Embryonic facial prominence (tissue), 1 donor: ENCODE data around the gene MYO5C.

ENCODE experiments used
- DNase-seq: peaks from one replicate; pipeline ENCODE4 v3.0.0-alpha.2; 2016; ENCODE audit errors: extremely low spot score

The MYO5C gene

DNA sequence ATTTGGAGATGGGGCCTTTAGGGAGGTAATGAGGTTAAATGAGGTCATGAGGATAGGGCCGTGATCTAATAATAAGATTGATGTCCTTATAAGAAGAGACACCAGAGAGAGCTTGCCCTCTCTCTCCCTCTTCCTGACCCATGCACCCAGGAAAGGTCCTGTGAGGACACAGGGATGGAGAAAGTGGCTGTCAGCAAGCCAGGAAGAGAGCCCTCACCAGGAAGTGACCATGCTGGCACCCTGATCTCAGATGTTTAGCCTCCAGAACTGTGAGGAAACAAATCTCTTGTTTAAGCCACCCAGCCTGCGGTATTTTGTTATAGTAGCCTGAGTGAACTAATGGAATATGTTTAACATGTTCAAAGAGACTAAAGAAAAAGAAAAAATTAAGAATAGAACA, 89.2 kb downstream of the MYO5C start:
- DNase-seq: no peak

DNA sequence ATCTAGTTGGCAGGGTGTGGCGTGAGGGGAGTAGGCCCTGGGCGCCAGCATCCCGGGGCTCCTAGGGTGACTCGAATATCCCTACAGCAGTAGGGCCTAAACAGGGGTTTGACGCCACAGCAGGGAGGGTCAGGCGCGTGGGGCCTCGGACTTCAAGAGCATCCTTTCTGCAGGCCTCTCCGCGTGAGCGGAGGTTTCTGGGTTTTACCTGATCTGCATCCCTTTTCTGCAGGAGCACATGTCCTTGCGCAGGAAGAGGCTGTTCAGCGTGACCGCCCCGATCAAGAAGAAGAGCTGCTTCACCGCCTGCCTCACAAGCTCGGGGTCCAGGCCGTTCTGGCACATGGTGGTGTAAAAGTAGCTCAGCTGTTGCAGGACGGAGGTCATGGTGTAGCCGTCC, 90.9 kb downstream of the MYO5C start:
- DNase-seq: no peak

DNA sequence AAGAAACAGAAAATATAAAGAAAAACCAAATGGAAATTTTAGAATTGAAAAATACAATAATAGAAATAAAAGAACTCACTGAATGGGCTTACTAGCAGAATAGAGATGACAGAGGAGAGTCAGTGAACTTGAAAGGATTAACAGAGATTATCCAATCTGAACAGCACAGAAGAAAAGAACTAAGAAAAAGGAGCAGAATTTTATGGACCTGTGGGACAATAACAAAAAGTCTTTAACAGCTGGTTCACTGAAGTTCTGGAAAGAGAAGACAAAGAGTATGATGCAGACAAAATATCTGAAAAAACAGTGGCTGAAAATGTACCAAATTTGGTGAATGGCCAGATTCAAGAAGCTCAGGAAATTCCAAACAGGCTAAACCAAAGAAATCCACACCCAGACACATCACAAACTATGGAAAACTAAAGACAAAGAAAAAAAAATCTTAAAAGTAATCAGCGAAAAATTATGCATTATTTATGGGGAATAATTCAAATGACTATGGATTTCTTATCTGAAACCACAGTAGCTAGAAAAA, 94.7 kb downstream of the MYO5C start:
- no peak for DNase-seq

DNA sequence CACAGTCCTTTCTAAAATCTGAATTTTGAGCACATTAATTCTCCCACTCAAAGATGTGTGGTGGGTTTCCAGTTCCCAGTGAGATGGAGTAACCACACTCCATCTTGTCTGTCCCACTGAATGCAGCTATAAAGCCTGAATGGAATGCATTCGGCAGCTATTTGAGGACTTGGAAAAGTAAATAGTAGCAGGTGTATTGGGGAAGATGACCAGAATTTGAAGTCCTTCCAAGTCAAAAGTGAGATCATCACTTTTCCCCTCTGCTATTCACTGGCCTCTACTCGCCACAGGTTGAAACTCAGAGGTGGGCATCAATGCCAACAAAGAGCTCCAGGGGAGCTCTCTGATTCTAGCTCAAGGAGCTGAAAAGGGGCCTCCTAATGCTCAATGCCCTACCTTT, 96.3 kb downstream of the MYO5C start:
- no peak for DNase-seq

DNA sequence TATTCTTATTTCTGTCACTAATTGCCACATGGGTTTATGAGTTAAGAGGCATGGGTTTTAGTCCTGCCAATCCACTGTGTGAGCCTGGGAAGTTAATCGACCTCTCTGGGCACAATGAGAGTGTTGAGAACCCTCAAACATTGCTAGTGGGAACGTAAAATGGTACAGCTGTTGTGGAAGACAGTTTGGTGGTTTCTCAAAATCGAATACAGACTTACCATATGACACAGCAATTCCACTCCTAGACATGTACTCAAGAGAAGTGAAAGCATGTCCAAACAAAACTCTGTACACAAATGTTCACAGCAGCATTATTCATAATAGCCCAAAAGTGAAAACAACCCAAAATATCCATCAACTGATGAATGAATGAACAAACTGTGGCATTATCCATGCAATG, 98.7 kb downstream of the MYO5C start:
- no peak for DNase-seq

DNA sequence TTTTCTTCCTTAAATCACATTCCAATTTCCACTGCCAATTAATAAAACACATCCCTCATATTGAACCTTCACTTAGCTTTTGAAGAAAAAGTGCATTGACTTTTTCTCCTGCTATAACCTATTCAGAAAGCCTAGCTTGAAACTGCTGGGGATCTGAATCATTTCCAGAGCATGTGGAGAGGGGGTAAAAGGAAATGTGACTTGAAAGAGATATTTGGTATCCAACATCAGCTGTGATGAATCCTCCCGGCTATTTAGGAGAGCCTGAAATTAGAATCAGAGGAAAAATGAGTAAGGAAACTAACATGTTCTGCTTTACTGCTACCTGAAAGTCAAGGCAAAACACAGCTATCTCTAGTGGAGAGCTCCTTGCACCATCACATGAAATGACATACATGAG, 101.8 kb downstream of the MYO5C start:
- DNase-seq: no peak

DNA sequence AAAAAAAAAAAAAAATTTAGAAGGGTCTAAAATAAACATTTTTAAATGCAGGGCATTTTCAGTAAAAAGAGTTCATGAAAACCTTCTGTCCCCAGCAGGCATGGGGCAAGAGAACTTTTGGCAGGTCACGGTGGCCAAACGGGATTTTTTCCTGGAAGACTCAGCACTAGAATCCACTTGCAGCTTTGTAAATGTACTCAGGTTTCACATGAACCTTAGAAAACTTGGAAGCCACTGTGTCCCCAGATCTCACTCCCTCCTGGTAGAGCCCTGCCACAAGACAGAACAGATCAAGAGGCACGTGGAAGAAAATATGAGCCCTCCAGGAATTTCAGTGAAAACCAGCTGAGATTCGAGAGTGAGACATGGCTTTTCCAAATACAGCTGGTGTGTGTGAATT, 102.3 kb downstream of the MYO5C start:
- no peak for DNase-seq

DNA sequence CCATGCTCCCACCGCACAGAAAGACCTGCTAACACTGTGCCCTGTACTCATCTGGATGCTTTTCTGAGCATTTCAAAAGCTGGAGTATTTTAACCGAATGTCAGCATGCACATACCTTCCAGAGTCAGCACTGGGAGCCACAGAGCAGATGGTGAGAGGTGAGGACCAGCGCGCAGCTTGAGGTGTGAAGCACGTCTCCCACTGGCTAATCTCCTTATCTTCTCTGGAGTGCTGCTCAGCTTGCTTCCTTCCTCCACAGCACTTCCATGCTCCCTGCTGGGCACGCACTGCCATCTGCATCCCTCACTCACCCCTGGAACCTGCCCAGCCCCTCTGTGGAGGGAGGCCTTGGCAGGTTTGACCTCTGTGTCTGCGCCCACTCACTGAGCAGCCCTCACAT, 104.4 kb downstream of the MYO5C start, which contains the start of gene GNB5:
GNB5 (minus strand) TSS at position 186 of the 400 bp plus-strand sequence. CDS start 6,716 bp downstream, outside the sequence.
- DNase-seq: no peak

DNA sequence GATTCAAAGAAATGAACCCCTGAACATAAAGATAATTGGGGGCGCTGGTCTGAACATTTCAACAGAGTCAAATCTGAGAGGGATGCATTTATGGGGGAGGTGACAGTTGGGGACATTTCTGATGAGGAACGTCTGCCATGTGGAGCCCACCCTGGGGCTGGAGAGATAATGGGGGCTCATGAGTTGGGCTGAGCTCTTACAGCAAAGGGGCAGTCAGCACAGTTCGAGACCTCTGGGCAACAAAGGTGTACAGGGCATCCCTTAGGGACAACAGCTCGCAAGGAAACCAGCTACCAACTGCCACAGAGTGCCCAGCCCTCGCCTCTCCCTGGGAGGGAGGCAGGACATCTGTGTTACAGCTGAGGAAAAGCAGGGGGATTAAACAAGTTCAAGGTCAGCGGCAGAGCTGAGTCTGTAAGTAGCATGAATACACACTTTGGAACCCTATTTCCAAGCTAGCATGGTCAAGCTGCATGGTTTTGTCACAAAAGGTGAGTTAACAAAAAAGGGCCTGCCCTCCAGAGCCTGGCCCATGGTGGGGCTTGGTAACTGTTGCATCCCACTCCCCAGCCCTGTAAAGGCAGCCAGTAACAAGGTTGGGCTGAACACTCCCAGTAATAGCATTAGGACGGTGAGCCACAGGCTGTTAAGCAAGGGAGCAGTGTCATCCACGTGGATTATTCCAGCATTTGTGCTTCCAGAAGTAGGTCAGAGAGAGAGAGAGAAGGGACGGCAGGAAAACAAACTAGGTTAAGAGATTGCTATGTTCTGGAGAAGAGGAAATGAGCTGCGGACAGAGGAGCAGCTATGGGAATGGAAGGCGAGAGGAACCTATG, 108.7 kb downstream of the MYO5C start:
- no peak for DNase-seq

DNA sequence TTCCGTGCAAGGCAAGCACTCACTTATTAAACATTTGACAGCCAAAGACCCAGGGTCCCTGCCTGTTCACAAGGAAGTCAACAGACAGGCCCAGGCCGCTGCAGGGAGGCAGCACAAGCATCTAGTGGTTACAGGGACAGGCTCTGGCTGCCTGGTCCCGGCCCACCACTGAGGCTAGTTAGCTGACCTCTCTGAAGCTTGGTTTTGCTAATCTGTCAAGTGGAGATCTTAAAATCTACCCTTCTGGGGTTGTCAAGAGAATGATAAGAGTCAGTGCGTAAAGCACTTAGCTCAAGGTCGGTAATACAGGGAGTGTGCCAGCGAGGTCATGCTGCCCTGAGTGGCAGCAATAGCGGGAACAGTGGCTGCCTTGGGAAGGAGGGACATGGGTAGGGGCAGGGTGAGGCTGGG, 110.4 kb downstream of the MYO5C start:
- no peak for DNase-seq

DNA sequence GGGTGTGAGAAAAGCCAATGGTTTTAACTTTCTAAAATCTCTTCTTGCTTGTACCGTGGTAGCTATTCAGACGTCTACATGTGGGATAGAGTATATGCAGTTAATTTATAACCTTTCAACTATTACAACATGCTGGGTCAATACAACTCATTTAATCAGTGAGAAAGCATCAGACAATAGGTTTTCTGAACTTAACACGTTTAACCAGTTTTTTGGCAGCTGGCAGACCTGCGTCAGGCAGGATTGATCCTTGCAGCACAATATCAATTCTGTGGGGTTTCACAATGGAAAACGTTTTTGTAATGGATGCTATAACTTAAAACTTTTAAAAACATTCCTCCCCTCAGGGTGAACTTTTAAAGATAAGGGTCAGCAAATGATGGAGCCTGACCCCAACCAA, 110.9 kb downstream of the MYO5C start:
- no peak for DNase-seq

DNA sequence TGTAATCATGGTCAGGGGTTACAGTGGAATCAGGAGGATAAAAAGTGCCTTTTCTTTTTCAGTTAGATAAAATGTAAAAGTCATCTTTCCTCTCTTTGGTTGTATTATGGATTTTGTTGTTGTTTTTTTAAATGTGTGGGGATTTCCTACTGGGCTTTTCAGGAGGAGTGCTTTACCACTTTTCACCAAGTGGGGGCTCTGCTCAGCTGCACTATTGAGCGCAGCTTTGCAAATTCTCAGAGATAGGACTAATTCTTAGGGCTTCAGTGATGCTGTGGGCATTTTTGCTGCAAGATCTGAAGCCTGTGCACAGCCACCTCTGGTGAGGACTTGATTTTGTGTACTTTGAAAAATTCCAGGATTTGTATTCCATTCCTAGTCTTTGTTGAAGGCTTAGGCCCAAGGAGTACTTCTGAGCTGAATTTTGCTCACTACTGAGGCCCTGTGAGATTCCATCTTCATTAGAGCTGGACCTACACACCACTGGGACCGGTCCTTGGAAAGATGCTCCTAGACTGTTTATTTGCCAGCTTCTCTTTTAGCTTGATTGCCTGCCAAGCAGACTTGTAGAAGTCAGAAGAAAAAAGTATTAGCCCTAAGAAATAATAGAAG, 111.9 kb downstream of the MYO5C start:
- no peak for DNase-seq

DNA sequence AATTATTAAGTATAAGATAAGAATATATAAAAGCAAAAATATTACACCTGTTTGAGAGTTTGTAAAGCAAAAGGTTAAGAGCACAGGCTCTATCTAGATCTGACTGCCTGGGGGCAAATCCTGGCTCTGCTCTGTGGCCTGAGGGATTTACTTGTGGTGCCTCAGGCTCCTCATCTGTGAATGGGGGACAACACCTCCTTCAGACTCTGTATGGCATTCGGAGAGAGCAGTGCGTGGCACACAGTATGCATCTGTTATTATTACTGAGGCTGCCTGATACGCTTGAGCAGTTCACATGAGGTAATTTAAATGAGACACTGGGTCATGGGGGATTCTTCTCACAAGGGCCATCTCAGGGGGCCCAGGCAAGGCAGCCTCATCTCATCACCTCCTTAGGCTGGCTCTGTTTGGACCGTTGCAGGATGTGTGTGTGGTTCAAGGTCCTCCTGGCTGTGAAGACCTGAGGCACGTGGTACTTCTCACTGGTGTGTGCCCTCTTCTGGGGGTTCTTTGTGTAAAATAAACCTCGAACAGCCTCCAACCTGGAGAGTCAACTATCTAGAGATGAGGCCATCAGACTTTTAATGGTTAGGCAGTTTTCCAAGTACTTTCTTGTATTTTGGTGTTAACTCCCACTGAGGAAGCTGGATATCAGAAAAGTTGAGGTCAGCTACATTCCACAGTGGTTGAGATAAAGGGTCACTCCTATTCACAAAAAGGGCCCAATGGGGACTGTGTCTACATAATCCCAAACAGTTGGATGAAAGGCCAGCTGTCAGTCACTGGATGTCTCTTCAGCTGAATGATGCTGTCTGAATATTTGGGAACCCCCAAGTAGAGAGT, 113.4 kb downstream of the MYO5C start:
- DNase-seq: no peak

DNA sequence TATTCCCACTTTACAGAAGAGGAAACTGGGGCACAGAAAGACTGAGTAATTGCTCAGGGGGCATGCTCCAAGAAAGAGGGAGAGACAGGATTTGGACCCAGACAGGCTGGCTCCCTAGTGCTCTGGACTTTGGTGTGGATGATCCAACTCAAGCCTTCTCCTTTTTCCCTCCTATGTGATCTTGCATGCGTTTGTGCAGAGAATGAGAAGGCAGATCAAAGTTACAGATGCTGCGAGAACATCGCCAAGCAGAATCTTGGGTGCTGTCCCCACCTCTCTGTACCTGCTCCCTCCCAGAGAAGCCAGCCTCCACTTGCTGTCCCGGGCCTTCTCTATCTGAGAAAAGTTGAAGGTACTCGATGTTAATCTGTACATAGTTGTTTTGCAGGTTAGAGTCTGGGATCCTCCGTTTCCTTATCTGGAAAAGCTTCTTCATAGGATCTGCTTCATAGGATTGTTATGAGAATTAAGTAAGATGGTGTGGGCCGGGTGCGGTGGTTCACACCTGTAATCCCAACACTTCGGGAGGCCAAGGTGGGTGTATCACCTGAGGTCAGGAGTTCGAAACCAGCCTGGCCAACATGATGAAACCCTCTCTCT, 114.7 kb downstream of the MYO5C start:
- DNase-seq: no peak

DNA sequence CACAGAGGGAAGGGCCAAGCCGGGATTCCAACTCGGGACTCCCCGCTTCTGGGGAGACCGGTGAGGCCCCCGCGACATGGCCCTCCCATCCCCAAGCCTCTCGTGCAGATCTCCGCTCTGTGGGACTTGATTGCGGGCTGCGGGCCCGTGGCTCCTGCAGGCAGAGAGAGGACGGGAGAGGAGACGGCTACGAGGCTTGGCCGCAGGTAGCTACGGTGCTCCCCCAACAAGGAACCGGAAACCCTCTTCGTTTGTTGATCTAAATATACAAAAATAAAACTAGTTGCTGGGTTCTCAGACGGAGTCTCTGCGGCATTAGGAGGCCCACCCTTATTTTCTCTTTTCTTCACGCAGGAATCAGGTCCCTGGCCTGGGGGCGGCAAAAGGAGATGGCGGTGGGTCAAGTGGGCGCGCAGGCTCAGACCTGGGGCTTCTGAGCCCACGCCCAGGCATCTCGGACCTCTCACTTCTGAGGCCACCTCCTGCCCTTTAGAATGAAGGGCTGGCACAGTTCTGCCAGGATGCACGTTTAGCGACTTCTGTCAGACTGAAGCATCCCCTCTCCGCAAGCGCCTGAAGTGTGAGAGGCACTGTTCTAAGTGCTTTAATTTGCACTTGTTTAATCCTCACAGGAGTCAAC, 115.3 kb downstream of the MYO5C start:
- no peak for DNase-seq

DNA sequence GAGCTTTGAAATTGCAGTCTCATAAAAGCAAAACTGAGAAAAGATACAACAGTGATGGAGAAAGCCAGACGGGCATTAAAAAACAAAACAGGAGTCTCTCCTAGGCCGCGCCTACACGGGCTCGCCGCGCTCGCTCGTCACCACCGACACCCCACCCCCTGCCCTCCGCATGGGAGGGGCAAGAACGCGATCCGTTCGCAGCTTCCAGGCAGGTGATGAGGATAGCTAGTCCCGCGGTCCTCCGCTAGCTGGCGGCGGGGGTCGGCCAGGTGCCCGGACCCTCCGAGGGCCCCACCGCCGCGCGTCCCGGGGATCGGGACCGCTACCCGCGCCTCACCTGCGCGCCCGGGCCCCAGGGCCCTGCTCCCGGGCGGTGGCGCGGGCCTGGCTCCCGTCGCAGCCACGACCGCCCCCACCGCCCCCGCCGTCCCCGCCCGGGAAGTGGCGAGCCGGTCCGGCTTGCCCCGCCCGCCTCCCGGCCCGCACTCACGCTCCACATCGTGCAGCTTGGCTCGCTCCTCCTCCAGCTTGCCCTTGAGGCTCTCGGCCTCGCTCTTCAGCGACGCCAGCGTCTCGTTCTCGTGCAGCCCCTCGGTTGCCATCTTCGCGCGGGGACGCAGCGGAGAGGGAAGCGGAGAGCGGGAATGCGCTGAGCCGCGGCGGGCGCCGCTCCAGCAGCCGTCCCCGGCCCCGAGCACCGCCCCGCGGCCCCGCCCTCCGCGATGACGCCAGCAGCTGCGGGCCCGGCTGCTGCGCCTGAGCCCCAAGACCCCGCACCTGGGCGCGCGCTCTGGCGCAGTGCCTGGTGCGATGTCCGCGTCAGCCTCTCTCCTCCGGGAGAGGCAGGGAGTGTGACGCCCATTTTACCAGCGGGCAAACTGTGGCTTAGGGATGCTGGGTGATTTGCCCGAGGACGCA, 116.1 kb downstream of the MYO5C start:
- peak; percentile 63 for DNase-seq

DNA sequence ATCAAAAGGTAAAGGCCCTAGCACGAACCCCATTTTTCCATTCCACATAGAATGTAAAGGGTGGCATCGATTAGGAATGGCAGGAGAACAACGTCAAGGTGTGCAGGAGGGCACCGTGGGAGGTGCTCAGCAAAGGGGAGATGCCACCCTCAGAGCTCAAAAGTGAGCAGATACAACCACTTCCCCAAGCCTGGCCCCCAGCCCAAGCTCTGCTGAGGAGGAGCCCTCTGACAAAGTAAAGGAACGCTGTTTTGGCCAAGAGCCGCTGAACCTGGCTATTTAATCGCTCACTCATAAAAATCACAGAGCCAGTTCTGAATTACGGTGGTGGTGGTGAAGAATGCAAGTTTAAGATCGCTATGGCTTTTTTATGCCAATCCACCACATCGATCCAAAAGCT, 116.8 kb downstream of the MYO5C start:
- no peak for DNase-seq

DNA sequence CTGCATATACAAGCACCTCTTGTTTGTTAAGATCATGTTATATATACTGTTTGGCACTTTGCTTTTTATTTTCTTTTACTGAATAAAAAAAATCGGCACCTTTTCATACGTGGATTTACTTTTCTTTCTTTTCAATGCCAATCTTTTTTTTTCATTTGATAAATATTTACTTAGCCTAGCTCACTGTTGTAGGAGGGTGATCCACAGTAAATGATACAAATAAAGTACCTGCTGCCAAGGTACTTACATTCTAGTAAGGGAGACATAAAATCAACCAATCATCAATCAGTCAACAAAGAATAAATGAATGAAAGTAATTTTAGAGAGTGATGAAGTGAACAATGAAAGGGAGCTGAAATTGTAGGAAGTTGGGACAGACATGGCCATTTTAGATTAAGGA, 122.7 kb downstream of the MYO5C start:
- DNase-seq: no peak

DNA sequence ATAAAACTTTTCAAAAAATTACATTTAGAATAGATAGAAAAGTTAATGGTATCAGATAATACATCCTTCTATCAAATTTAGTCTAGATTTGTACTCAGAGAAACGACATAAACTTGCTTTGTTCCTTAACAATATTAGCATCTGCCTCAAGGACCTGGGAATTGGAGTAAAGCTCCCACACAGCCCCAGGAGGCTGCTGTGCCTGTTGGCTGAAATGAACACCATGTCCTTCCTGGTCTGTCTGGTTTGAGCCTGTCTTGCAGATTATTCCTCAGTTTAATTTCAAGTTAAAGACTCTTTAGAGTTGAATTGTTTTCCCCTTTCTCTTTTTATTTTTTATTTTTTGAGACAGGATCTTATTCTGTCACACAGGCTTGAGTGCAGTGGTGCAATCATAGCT, 123.8 kb downstream of the MYO5C start:
- no peak for DNase-seq

DNA sequence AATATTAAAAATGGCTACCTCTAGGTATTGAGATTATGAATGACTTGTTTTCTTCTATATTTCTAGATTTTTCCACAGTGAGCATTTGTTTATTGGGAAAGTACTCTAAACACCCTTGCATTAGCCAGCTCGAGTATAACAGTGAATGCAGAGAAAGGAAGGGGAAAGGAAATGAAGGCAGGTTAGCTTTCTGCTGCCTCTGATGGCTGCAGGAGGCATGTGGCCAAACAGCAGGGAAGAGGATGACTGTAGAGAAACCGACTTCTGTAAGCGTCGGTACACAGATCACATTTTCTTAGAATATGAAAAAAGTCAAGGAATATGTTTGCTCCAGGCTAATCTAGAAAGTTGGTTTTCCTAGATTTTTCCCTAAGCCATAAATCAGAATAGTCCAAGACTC, 124.2 kb downstream of the MYO5C start:
- DNase-seq: no peak
